ENCODE data around the gene MAP4K1. TPM values are rescaled to one million over a fixed set of nuclear protein-coding genes. Genes with fewer than 3 reads are reported as not detected.

MAP4K1 gene
- total and polyA plus RNA-seq, 7 donors, result 0.36 to 1.4 (median 0.68) TPM

- Histone ChIP-seq H3K27me3 (ENCODE audit: insufficient read depth in 3 of 3, low read length in 2 of 3) (no peaks in the 10 kb centered on the region), H3K4me1 (no peaks in the 10 kb centered on the region), H3K9me3 (no peaks in the 10 kb centered on the region), H3K27ac (peak overlapping the region; percentile 3), H3K36me3 (ENCODE audit: insufficient read depth in 1 of 2, low read depth in 1 of 2) (peaks cover 0 to 14% of the 10 kb centered on the region in 2 donors), H3K4me3 (no peak overlapping the region)
- TF ChIP-seq, protein P1, sequence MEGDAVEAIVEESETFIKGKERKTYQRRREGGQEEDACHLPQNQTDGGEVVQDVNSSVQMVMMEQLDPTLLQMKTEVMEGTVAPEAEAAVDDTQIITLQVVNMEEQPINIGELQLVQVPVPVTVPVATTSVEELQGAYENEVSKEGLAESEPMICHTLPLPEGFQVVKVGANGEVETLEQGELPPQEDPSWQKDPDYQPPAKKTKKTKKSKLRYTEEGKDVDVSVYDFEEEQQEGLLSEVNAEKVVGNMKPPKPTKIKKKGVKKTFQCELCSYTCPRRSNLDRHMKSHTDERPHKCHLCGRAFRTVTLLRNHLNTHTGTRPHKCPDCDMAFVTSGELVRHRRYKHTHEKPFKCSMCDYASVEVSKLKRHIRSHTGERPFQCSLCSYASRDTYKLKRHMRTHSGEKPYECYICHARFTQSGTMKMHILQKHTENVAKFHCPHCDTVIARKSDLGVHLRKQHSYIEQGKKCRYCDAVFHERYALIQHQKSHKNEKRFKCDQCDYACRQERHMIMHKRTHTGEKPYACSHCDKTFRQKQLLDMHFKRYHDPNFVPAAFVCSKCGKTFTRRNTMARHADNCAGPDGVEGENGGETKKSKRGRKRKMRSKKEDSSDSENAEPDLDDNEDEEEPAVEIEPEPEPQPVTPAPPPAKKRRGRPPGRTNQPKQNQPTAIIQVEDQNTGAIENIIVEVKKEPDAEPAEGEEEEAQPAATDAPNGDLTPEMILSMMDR (IDR thresholded peaks at IDR 0.05), result no peak
- peak; percentile 67 to 90 for DNase-seq
- 5 to 11% (median 8%) methylated on average over 46 to 55 of the region's 55 CpGs for WGBS, 3 donors
- intact Hi-C loops (cut with DNase I), result no loop called here
- ATAC-seq, result peak; percentile 79 to 83 (median 81)
These were observed 21.4 kb downstream of the MAP4K1 start for GRCh38 chr19:38596057-38596981.

DNA sequence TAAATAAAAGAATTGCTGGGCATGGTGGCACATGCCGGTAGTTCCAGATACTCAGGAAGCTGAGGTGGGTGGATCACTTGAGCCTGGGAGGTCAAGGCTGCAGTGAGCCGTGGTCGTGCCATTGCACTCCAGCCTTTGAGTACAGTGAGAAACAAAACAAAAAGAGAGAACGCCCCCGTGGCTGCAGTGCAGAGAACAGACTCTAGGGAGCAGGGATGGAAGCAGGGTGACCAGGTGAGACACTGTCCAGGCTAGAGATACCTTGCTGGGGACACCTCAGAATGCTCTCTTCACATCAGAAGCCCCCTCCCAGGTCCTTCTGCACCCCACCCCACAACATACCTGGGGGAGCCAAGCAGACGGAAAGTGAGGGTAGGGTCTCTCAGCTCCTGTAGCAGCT is 24.8 kb downstream of the MAP4K1 start:
- intact Hi-C loops (cut with DNase I), result no loop called here
- H3K27me3 ChIP-seq (ENCODE audit: insufficient read depth in 3 of 3, low read length in 2 of 3), result no peaks in the 10 kb centered on the region
- peaks cover 0 to 46% of the 10 kb centered on the region in 2 donors for H3K36me3 ChIP-seq (ENCODE audit: insufficient read depth in 1 of 2, low read depth in 1 of 2)
- no peak for ATAC-seq
- no peak overlapping the region for H3K4me3 ChIP-seq
- no peak overlapping the region for H3K27ac ChIP-seq
- WGBS, 3 donors, result 66 to 73% (median 73%) methylated on average over 6 of the region's 6 CpGs
- DNase-seq, result no peak
- TF ChIP-seq, protein P1 (IDR thresholded peaks at IDR 0.05), result no peak
- H3K4me1 ChIP-seq, result no peaks in the 10 kb centered on the region
- H3K9me3 ChIP-seq, result no peaks in the 10 kb centered on the region

- TF ChIP-seq, protein P1 (IDR thresholded peaks at IDR 0.05), result no peak
- no peak overlapping the region for H3K27ac ChIP-seq
- intact Hi-C loops (cut with DNase I), result no loop called here
These were observed 29.7 kb downstream of the MAP4K1 start for GRCh38 chr19:38588041-38588440.

GRCh38 chr19:38587562-38587961 is 30.2 kb downstream of the MAP4K1 start:
- H3K4me3 ChIP-seq, result no peak overlapping the region
- H3K9me3 ChIP-seq, result no peaks in the 10 kb centered on the region
- intact Hi-C loops (cut with DNase I), result no loop called here
- DNase-seq (no peak), ATAC-seq (no peak)
- TF ChIP-seq, protein P1 (IDR thresholded peaks at IDR 0.05), result no peak
- no peak overlapping the region for H3K27ac ChIP-seq
- WGBS, 3 donors, result 88 to 89% (median 88%) methylated on average over 2 of the region's 2 CpGs
- H3K27me3 ChIP-seq (ENCODE audit: insufficient read depth in 3 of 3, low read length in 2 of 3), result no peaks in the 10 kb centered on the region
- H3K4me1 ChIP-seq, result no peaks in the 10 kb centered on the region
- H3K36me3 ChIP-seq (ENCODE audit: insufficient read depth in 1 of 2, low read depth in 1 of 2), result peaks cover 0 to 91% of the 10 kb centered on the region in 2 donors

More at GRCh38 chr19:38588041-38588440, 29.7 kb downstream of the MAP4K1 start:
- no peak for DNase-seq
- Histone ChIP-seq H3K4me3 (no peak overlapping the region), H3K4me1 (no peaks in the 10 kb centered on the region), H3K36me3 (ENCODE audit: insufficient read depth in 1 of 2, low read depth in 1 of 2) (peaks cover 0 to 90% of the 10 kb centered on the region in 2 donors), H3K27me3 (ENCODE audit: insufficient read depth in 3 of 3, low read length in 2 of 3) (no peaks in the 10 kb centered on the region), H3K9me3 (no peaks in the 10 kb centered on the region)
- WGBS, 3 donors, result 66 to 79% (median 74%) methylated on average over 2 of the region's 2 CpGs
- no peak for ATAC-seq
